ENCODE results near the gene SDCBP2. TPM values are rescaled to one million over a fixed set of nuclear protein-coding genes. Genes with fewer than 3 reads are reported as not detected.

Gene SDCBP2
- polyA plus RNA-seq, 1 of the 3 experiments (the other 2 are of a cell fraction), result 3.0 TPM

DNA sequence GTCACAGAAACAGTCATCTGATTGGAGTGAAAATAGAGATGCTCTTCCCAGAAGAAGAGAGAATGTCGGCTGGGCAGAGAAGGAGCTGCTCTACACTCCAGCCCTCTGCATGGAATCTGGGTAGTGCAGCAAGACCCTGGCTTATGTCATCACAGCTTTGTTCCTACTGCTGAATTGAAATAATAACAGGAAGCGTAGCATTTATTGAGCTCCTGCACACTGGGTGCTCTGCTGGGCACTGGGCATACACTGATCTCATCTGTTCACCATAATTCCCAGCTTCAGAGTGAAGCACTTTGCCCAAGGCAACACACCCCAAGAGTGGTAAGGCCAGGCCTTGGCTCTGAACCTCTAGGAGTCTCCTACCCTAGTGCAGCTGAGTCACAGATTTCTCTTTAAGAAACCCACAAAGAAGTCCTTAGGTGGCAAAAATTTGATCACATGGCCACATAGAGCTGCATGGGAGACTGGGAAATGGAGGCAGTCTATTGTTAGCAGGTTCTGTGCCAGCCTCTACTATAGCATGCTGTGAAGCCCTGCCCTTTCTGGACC is 3.9 kb upstream of the SDCBP2 start:
- peaks cover 4% of the 10 kb centered on the region in 2 experiments; a peak in 2 of 4 replicates for H3K4me1 ChIP-seq (ENCODE audit: control insufficient read depth in 1 of 2, insufficient read depth in 2 of 2, low read depth in 1 of 2, low read length in 1 of 2)
- no peak for TF ChIP-seq YY1 (IDR thresholded peaks at IDR 0.05; ENCODE audit: low read depth)
- no peak for TF ChIP-seq EP300 (IDR thresholded peaks at IDR 0.05; ENCODE audit: borderline replicate concordance in 1 of 2, low read depth in 1 of 2, low read length in 1 of 2)
- TF ChIP-seq RCOR1 (IDR thresholded peaks at IDR 0.05; ENCODE audit: low read length), result no peak
- TF ChIP-seq CHD2 (IDR thresholded peaks at IDR 0.05; ENCODE audit: low read length, partially characterized antibody), result no peak
- no peak for TF ChIP-seq GATA2 (CRISPR knock-in tag; IDR thresholded peaks at IDR 0.05)
- TF ChIP-seq NRF1 (IDR thresholded peaks at IDR 0.05; ENCODE audit: low read depth, low read length), result no peak
- TF ChIP-seq, protein P1, sequence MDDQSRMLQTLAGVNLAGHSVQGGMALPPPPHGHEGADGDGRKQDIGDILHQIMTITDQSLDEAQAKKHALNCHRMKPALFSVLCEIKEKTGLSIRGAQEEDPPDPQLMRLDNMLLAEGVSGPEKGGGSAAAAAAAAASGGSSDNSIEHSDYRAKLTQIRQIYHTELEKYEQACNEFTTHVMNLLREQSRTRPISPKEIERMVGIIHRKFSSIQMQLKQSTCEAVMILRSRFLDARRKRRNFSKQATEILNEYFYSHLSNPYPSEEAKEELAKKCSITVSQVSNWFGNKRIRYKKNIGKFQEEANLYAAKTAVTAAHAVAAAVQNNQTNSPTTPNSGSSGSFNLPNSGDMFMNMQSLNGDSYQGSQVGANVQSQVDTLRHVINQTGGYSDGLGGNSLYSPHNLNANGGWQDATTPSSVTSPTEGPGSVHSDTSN (IDR thresholded peaks at IDR 0.05), result no peak
- TF ChIP-seq, protein P2, sequence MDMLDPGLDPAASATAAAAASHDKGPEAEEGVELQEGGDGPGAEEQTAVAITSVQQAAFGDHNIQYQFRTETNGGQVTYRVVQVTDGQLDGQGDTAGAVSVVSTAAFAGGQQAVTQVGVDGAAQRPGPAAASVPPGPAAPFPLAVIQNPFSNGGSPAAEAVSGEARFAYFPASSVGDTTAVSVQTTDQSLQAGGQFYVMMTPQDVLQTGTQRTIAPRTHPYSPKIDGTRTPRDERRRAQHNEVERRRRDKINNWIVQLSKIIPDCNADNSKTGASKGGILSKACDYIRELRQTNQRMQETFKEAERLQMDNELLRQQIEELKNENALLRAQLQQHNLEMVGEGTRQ (IDR thresholded peaks at IDR 0.05; ENCODE audit: borderline replicate concordance, low read depth, low read length), result no peak
- peaks cover 10 to 13% of the 10 kb centered on the region in 2 experiments for H3K36me3 ChIP-seq (replicated peaks in 1 of 2; ENCODE audit: control insufficient read depth in 1 of 2, insufficient read depth in 2 of 2, low read length in 1 of 2)
- 93% methylated on average over 2 of the region's 2 CpGs for WGBS (ENCODE audit: low lambda C conversion rate)
- H3F3A ChIP-seq (replicated peaks; ENCODE audit: insufficient read depth), result no peaks in the 10 kb centered on the region
- no peaks in the 10 kb centered on the region for H3K9me3 ChIP-seq
- H3K9me2 ChIP-seq, result no peaks in the 10 kb centered on the region
- H3K9ac ChIP-seq, result no peak overlapping the region
- H3K4me3 ChIP-seq (ENCODE audit: low read depth in 2 of 2, low read length in 1 of 2), result no peak overlapping the region
- no peak for DNase-seq
- peaks cover 13% of the 10 kb centered on the region; the same call in 1 of the 2 replicates for H4K20me1 ChIP-seq (ENCODE audit: insufficient read depth)
- H3K79me2 ChIP-seq (ENCODE audit: insufficient read depth), result peaks cover 65% of the 10 kb centered on the region
- no peaks in the 10 kb centered on the region for H3K27me3 ChIP-seq (ENCODE audit: insufficient read depth)
- no peak overlapping the region for H2AFZ ChIP-seq (ENCODE audit: low read depth)
- POLR2A ChIA-PET, result no interaction called here
- CTCF ChIA-PET, result interaction anchor here (0.9 to 2.5 kb wide), 3 partner anchors 13 to 134 kb away, joined by 4 to 9 read pairs (median 4); partner anchors contain the start of gene NSFL1C
- no peak overlapping the region for H3K4me2 ChIP-seq
- H3K27ac ChIP-seq (ENCODE audit: low read depth in 2 of 2, low read length in 1 of 2), result no peak overlapping the region

DNA sequence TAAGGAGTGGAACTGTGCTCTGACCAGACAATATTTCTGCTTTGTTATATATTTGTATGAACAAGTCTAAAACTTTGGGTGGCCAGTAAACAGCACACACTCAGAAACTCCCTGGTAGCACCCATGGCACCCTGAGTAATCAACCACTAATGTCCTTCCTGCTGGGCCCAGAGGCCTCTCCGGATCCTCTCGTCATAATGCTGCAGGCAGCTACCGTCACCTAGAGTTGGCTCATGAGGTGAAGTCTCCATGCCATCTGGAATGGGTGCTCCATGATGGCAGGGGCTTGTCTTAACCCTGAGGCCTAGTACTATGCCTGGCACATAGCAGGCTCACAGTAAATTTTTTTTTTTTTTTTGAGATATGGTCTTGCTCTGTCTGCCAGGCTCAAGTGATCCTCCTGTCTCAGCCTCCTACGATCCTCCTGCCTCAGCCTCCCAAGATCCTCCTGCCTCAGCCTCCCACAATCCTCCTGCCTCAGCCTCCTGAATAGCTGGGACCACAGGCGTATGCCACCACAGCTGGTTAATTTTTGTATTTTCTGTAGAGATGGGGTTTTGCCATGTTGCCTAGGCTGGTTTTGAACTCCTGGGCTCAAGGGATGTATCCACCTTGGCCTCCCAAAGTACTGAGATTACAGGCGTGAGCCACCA is 3.0 kb upstream of the SDCBP2 start:
- no peak overlapping the region for H3K4me2 ChIP-seq
- DNase-seq, result no peak
- no peaks in the 10 kb centered on the region for H3F3A ChIP-seq (replicated peaks; ENCODE audit: insufficient read depth)
- no peak overlapping the region for H2AFZ ChIP-seq (ENCODE audit: low read depth)
- H3K9me2 ChIP-seq, result no peaks in the 10 kb centered on the region
- 95% methylated on average over 6 of the region's 6 CpGs for WGBS (ENCODE audit: low lambda C conversion rate)
- H3K4me1 ChIP-seq (ENCODE audit: control insufficient read depth in 1 of 2, insufficient read depth in 2 of 2, low read depth in 1 of 2, low read length in 1 of 2), result peaks cover 11 to 13% of the 10 kb centered on the region in 2 experiments; a peak in 2 of 4 replicates
- peaks cover 72% of the 10 kb centered on the region for H3K79me2 ChIP-seq (ENCODE audit: insufficient read depth)
- no peak overlapping the region for H3K9ac ChIP-seq
- POLR2A ChIA-PET, result no interaction called here
- H4K20me1 ChIP-seq (ENCODE audit: insufficient read depth), result peaks cover 13% of the 10 kb centered on the region; the same call in 1 of the 2 replicates
- no peaks in the 10 kb centered on the region for H3K27me3 ChIP-seq (ENCODE audit: insufficient read depth)
- no peak overlapping the region for H3K27ac ChIP-seq (ENCODE audit: low read depth in 2 of 2, low read length in 1 of 2)
- no peaks in the 10 kb centered on the region for H3K9me3 ChIP-seq
- no peak overlapping the region for H3K4me3 ChIP-seq (ENCODE audit: low read depth in 2 of 2, low read length in 1 of 2)
- peaks cover 10 to 13% of the 10 kb centered on the region in 2 experiments for H3K36me3 ChIP-seq (replicated peaks in 1 of 2; ENCODE audit: control insufficient read depth in 1 of 2, insufficient read depth in 2 of 2, low read length in 1 of 2)
- CTCF ChIA-PET, result interaction anchor here (1.7 to 2.5 kb wide), 2 partner anchors 14 to 105 kb away, joined by 4 to 9 read pairs; no protein-coding TSS in a partner anchor
- TF ChIP-seq MEF2A (IDR thresholded peaks at IDR 0.05; ENCODE audit: borderline replicate concordance, low read depth), result no peak
- TF ChIP-seq TAF1 (IDR thresholded peaks at IDR 0.05; ENCODE audit: borderline replicate concordance, low read depth, low read length), result no peak
- TF ChIP-seq, protein P3, sequence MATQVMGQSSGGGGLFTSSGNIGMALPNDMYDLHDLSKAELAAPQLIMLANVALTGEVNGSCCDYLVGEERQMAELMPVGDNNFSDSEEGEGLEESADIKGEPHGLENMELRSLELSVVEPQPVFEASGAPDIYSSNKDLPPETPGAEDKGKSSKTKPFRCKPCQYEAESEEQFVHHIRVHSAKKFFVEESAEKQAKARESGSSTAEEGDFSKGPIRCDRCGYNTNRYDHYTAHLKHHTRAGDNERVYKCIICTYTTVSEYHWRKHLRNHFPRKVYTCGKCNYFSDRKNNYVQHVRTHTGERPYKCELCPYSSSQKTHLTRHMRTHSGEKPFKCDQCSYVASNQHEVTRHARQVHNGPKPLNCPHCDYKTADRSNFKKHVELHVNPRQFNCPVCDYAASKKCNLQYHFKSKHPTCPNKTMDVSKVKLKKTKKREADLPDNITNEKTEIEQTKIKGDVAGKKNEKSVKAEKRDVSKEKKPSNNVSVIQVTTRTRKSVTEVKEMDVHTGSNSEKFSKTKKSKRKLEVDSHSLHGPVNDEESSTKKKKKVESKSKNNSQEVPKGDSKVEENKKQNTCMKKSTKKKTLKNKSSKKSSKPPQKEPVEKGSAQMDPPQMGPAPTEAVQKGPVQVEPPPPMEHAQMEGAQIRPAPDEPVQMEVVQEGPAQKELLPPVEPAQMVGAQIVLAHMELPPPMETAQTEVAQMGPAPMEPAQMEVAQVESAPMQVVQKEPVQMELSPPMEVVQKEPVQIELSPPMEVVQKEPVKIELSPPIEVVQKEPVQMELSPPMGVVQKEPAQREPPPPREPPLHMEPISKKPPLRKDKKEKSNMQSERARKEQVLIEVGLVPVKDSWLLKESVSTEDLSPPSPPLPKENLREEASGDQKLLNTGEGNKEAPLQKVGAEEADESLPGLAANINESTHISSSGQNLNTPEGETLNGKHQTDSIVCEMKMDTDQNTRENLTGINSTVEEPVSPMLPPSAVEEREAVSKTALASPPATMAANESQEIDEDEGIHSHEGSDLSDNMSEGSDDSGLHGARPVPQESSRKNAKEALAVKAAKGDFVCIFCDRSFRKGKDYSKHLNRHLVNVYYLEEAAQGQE (IDR thresholded peaks at IDR 0.05; ENCODE audit: low read depth, low read length), result no peak
- TF ChIP-seq, protein P4, sequence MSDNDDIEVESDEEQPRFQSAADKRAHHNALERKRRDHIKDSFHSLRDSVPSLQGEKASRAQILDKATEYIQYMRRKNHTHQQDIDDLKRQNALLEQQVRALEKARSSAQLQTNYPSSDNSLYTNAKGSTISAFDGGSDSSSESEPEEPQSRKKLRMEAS (IDR thresholded peaks at IDR 0.05; ENCODE audit: low read depth), result no peak
- TF ChIP-seq, protein P5, sequence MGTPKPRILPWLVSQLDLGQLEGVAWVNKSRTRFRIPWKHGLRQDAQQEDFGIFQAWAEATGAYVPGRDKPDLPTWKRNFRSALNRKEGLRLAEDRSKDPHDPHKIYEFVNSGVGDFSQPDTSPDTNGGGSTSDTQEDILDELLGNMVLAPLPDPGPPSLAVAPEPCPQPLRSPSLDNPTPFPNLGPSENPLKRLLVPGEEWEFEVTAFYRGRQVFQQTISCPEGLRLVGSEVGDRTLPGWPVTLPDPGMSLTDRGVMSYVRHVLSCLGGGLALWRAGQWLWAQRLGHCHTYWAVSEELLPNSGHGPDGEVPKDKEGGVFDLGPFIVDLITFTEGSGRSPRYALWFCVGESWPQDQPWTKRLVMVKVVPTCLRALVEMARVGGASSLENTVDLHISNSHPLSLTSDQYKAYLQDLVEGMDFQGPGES (IDR thresholded peaks at IDR 0.05; ENCODE audit: low read depth, low read length), result no peak
- TF ChIP-seq, protein P6, sequence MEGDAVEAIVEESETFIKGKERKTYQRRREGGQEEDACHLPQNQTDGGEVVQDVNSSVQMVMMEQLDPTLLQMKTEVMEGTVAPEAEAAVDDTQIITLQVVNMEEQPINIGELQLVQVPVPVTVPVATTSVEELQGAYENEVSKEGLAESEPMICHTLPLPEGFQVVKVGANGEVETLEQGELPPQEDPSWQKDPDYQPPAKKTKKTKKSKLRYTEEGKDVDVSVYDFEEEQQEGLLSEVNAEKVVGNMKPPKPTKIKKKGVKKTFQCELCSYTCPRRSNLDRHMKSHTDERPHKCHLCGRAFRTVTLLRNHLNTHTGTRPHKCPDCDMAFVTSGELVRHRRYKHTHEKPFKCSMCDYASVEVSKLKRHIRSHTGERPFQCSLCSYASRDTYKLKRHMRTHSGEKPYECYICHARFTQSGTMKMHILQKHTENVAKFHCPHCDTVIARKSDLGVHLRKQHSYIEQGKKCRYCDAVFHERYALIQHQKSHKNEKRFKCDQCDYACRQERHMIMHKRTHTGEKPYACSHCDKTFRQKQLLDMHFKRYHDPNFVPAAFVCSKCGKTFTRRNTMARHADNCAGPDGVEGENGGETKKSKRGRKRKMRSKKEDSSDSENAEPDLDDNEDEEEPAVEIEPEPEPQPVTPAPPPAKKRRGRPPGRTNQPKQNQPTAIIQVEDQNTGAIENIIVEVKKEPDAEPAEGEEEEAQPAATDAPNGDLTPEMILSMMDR (IDR thresholded peaks at IDR 0.05), result no peak
- no peak for TF ChIP-seq YY1 (IDR thresholded peaks at IDR 0.05; ENCODE audit: low read depth)
- TF ChIP-seq ELF1 (IDR thresholded peaks at IDR 0.05), result no peak
- no peak for TF ChIP-seq FOSL2 (IDR thresholded peaks at IDR 0.05; ENCODE audit: borderline replicate concordance, low read depth)
- no peak for TF ChIP-seq NFIC (IDR thresholded peaks at IDR 0.05; ENCODE audit: borderline replicate concordance)
